ENCODE data around the gene PSAP.

- no peak for TF ChIP-seq CTCF (IDR thresholded peaks at IDR 0.05; ENCODE audit: low read length)
- TF ChIP-seq EZH2 (optimal IDR thresholded peaks at IDR 0.05; ENCODE audit: low read depth, low read length): no peak
- TF ChIP-seq EZH2phosphoT487 (IDR thresholded peaks at IDR 0.05; ENCODE audit: low read length): no peak
Observed at GRCh38 chr10:71795248-71795647, 55.8 kb downstream of the PSAP start.

All from MM.1S (cell line).